Measurements from ENCODE around the gene ASB1. TPM values are rescaled to one million over a fixed set of nuclear protein-coding genes. Genes with fewer than 3 reads are reported as not detected.

Gene ASB1
- total and polyA plus RNA-seq, 2 donors (not counting 1 experiment from before 2014, with no cell fraction given) = 31.9 to 50.7 TPM

DNA sequence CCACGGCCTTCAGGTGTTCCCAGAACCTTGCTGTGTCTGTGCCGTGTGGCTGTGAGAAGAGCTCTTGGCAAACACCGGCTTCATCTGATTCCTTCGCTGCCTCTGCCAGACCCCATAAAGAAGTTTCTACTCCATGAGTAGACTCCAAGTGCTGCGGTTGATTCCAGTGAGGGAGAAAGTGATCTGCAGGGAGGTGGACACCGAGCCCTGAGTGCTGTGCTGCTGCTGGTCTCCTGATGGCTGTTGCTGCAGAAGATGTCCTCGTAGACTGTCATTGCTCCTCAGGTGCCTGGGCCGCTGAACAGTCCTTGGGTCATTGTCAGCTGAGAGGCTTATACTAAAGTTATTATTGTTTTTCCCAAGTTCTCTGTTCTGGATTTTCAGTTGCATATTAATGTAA is 19.6 kb downstream of the ASB1 start:
- H3K27ac Mint-ChIP-seq = no peak overlapping the region
- no peak for DNase-seq
- H3K27ac ChIP-seq (ENCODE audit: low read length in 2 of 2) = no peak overlapping the region
- no peaks in the 10 kb centered on the region for H3K27me3 Mint-ChIP-seq
- no peaks in the 10 kb centered on the region for H3K9me3 ChIP-seq (ENCODE audit: control extremely low read depth in 1 of 3, control insufficient read depth in 2 of 3, insufficient read depth in 1 of 3, low read length in 2 of 3)
- no peaks in the 10 kb centered on the region for H3K9me3 Mint-ChIP-seq (ENCODE audit: insufficient read depth)
- ChIA-PET POLR2A (no interaction called here), CTCF (no interaction called here)
- H3K36me3 ChIP-seq (replicated peaks in 1 of 2; ENCODE audit: control extremely low read depth in 1 of 2, control insufficient read depth in 1 of 2, extremely low read depth in 1 of 2, insufficient read depth in 2 of 2, low read length in 1 of 2) = peaks cover 9 to 78% of the 10 kb centered on the region in 2 experiments
- no peak overlapping the region for H3K9ac ChIP-seq (ENCODE audit: low read length)
- H4K20me1 ChIP-seq (ENCODE audit: control insufficient read depth, insufficient read depth, low read length, poor library complexity, severe bottlenecking) = peaks cover 76% of the 10 kb centered on the region
- WGBS (ENCODE audit: insufficient coverage) = 98% methylated on average over 5 of the region's 8 CpGs
- peaks cover 14% of the 10 kb centered on the region for H3K4me1 Mint-ChIP-seq
- H3K4me1 ChIP-seq (ENCODE audit: control insufficient read depth in 2 of 2, insufficient read depth in 2 of 2, low read length in 2 of 2) = no peaks in the 10 kb centered on the region
- no peak for ATAC-seq (ENCODE audit: low read depth)
- TF ChIP-seq, protein P1, sequence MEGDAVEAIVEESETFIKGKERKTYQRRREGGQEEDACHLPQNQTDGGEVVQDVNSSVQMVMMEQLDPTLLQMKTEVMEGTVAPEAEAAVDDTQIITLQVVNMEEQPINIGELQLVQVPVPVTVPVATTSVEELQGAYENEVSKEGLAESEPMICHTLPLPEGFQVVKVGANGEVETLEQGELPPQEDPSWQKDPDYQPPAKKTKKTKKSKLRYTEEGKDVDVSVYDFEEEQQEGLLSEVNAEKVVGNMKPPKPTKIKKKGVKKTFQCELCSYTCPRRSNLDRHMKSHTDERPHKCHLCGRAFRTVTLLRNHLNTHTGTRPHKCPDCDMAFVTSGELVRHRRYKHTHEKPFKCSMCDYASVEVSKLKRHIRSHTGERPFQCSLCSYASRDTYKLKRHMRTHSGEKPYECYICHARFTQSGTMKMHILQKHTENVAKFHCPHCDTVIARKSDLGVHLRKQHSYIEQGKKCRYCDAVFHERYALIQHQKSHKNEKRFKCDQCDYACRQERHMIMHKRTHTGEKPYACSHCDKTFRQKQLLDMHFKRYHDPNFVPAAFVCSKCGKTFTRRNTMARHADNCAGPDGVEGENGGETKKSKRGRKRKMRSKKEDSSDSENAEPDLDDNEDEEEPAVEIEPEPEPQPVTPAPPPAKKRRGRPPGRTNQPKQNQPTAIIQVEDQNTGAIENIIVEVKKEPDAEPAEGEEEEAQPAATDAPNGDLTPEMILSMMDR (IDR thresholded peaks at IDR 0.05) = no peak
- TF ChIP-seq EZH2 (IDR thresholded peaks at IDR 0.05; ENCODE audit: borderline replicate concordance, insufficient read depth, low read depth, low read length, poor library complexity, severe bottlenecking) = no peak
- peaks cover 67% of the 10 kb centered on the region for H3K79me2 ChIP-seq (ENCODE audit: control insufficient read depth, insufficient read depth, low read length)
- no peak overlapping the region for H2AFZ ChIP-seq (ENCODE audit: insufficient read depth, low read depth, low read length, poor library complexity, severe bottlenecking)
- H3K4me3 ChIP-seq (ENCODE audit: control extremely low read depth in 1 of 5, extremely low read depth in 1 of 5, insufficient read depth in 1 of 5, low read depth in 2 of 5, low read length in 4 of 5) = no peak overlapping the region
- intact Hi-C loops (cut with micrococcal nuclease) = no loop called here
- no peak overlapping the region for H3K4me2 ChIP-seq (replicated peaks; ENCODE audit: low read depth, low read length, poor library complexity, severe bottlenecking)
- H3K27me3 ChIP-seq (replicated peaks in 1 of 4; ENCODE audit: control extremely low read depth in 1 of 4, control insufficient read depth in 3 of 4, insufficient read depth in 4 of 4, low read length in 3 of 4) = no peaks in the 10 kb centered on the region
- no peak overlapping the region for H3K4me3 Mint-ChIP-seq

- H3K36me3 ChIP-seq (replicated peaks in 1 of 2; ENCODE audit: control extremely low read depth in 1 of 2, control insufficient read depth in 1 of 2, extremely low read depth in 1 of 2, insufficient read depth in 2 of 2, low read length in 1 of 2) = peaks cover 6 to 87% of the 10 kb centered on the region in 2 experiments
- H3K27me3 ChIP-seq (replicated peaks in 1 of 4; ENCODE audit: control extremely low read depth in 1 of 4, control insufficient read depth in 3 of 4, insufficient read depth in 4 of 4, low read length in 3 of 4) = no peaks in the 10 kb centered on the region
- H3K9me3 ChIP-seq (ENCODE audit: control extremely low read depth in 1 of 3, control insufficient read depth in 2 of 3, insufficient read depth in 1 of 3, low read length in 2 of 3) = no peaks in the 10 kb centered on the region
- H3K4me1 Mint-ChIP-seq = peaks cover 3% of the 10 kb centered on the region
- CTCF ChIA-PET = interaction anchor here (1.7 kb wide), 1 partner anchor 13 kb away, joined by 5 read pairs; no protein-coding TSS in a partner anchor
- H4K20me1 ChIP-seq (ENCODE audit: control insufficient read depth, insufficient read depth, low read length, poor library complexity, severe bottlenecking) = peaks cover 57% of the 10 kb centered on the region
- POLR2A ChIA-PET = no interaction called here
- intact Hi-C loops (cut with micrococcal nuclease) = no loop called here
- no peak for ATAC-seq (ENCODE audit: low read depth)
- peaks cover 51% of the 10 kb centered on the region for H3K79me2 ChIP-seq (ENCODE audit: control insufficient read depth, insufficient read depth, low read length)
- H3K4me3 Mint-ChIP-seq = no peak overlapping the region
- H3K4me3 ChIP-seq (ENCODE audit: control extremely low read depth in 1 of 5, extremely low read depth in 1 of 5, insufficient read depth in 1 of 5, low read depth in 2 of 5, low read length in 4 of 5) = no peak overlapping the region
- H3K4me1 ChIP-seq (ENCODE audit: control insufficient read depth in 2 of 2, insufficient read depth in 2 of 2, low read length in 2 of 2) = no peaks in the 10 kb centered on the region
- H2AFZ ChIP-seq (ENCODE audit: insufficient read depth, low read depth, low read length, poor library complexity, severe bottlenecking) = no peak overlapping the region
- no peak overlapping the region for H3K27ac ChIP-seq (ENCODE audit: low read length in 2 of 2)
- no peak for DNase-seq
- H3K9ac ChIP-seq (ENCODE audit: low read length) = no peak overlapping the region
- H3K27ac Mint-ChIP-seq = no peak overlapping the region
- no peak overlapping the region for H3K4me2 ChIP-seq (replicated peaks; ENCODE audit: low read depth, low read length, poor library complexity, severe bottlenecking)
- 93% methylated on average over 17 of the region's 19 CpGs for WGBS (ENCODE audit: insufficient coverage)
- H3K27me3 Mint-ChIP-seq = no peaks in the 10 kb centered on the region
- TF ChIP-seq, protein P1 (IDR thresholded peaks at IDR 0.05) = no peak
- H3K9me3 Mint-ChIP-seq (ENCODE audit: insufficient read depth) = no peaks in the 10 kb centered on the region
These were observed 21.6 kb downstream of the ASB1 start for GRCh38 chr2:238448031-238448955.

Data from B cell (primary cell).